Panc1 (cell line): ENCODE data around the gene P2RY11. TPM values are rescaled to one million over a fixed set of nuclear protein-coding genes. Genes with fewer than 3 reads are reported as not detected.

Source experiments
- ATAC-seq: fragments of 200-7000 bp; cut with Tn5 transposase; 2 replicates; pipeline ENCODE4 v1.9.1; 2020; ENCODE audit warnings: mild to moderate bottlenecking, moderate library complexity
- BruUV-seq: library from RNA; stranded (reverse); fragments of 400-500 nt; replicated peaks from 2 replicates; lab custom pipeline; 2021; lab: Mats Ljungman, UMichigan
- CTCF ChIA-PET: fragments of 300-600 bp; sonication (Branson Sonifier 250); formaldehyde crosslinking; loops from one replicate; lab custom pipeline; 2022; ENCODE audit warnings: antibody characterized with exemption; lab: Charles Lee
- POLR2A ChIA-PET: fragments of 300-600 bp; sonication (Branson Sonifier 250); formaldehyde crosslinking; loops from one replicate; lab custom pipeline; 2022; ENCODE audit warnings: antibody characterized with exemption; lab: Charles Lee
- DNase-seq: peaks from one replicate; pipeline ENCODE4 v3.0.0-alpha.2; 2010; ENCODE audit warnings: low read depth, low spot score
- H3K27ac ChIP-seq: 2 replicates; pipeline ENCODE4 v1.5.1; 2011; ENCODE audit warnings: mild to moderate bottlenecking, low read length, inconsistent platforms
- H3K27me3 ChIP-seq: fragments of 200-500 bp; sonication (Bioruptor generic); 2 replicates; pipeline ENCODE4 v1.6.0; 2014; ENCODE audit warnings: low read length, inconsistent platforms; ENCODE audit not compliant: control insufficient read depth, insufficient read depth
- H3K36me3 ChIP-seq: fragments of 200-500 bp; sonication (Bioruptor generic); 2 replicates; pipeline ENCODE4 v1.5.1; 2014; ENCODE audit warnings: inconsistent platforms, mild to moderate bottlenecking, low read length, moderate library complexity; ENCODE audit not compliant: control insufficient read depth, insufficient read depth
- H3K4me1 ChIP-seq: 2 replicates; pipeline ENCODE4 v1.5.1; 2011; ENCODE audit warnings: inconsistent platforms, mild to moderate bottlenecking, low read length, moderate library complexity; ENCODE audit not compliant: control insufficient read depth, insufficient read depth
- H3K4me3 ChIP-seq, 2 experiments: 2 replicates each; pipeline ENCODE4 v1.5.1; 2011 to 2012; ENCODE audit warnings: low read depth in 2 of 2, low read length in 2 of 2, mild to moderate bottlenecking in 2 of 2, inconsistent platforms in 1 of 2, moderate library complexity in 1 of 2
- H3K9me3 ChIP-seq: fragments of 200-500 bp; sonication (Bioruptor generic); 2 replicates; pipeline ENCODE4 v1.5.1; 2014; ENCODE audit warnings: low read depth, mild to moderate bottlenecking, inconsistent platforms, low read length, moderate library complexity; ENCODE audit not compliant: control insufficient read depth, insufficient read depth
- POLR2AphosphoS5 ChIP-seq: IDR thresholded peaks from 2 replicates; pipeline ENCODE4 v1.6.1; 2012; ENCODE audit warnings: mild to moderate bottlenecking, low read depth, low read length, moderate library complexity
- SIN3A ChIP-seq: IDR thresholded peaks from 2 replicates; pipeline ENCODE4 v1.6.1; 2012; ENCODE audit warnings: low read depth, mild to moderate bottlenecking, low read length, moderate library complexity, borderline replicate concordance; ENCODE audit not compliant: insufficient read depth
- TCF7L2 ChIP-seq: IDR thresholded peaks from 2 replicates; pipeline ENCODE4 v1.6.1; 2011; ENCODE audit warnings: mild to moderate bottlenecking, low read depth, low read length, inconsistent platforms
- in situ Hi-C: cut with HindIII; loops from 2 replicates; pipeline ENCODE4 v1.10.0; 2016; ENCODE audit warnings: low sequenced_read_pairs, low pct_unique_long_range_greater_than_20kb
- intact Hi-C: fragments of 100-400 bp; cut with micrococcal nuclease; formaldehyde crosslinking; loops from one replicate; pipeline ENCODE4 v1.10.0; 2022; ENCODE audit not compliant: unreplicated experiment
- total RNA-seq: library from RNA; stranded (reverse); gene quantifications from one replicate; pipeline ENCODE4 v1.2.1, GENCODE V29; 2021; ENCODE audit not compliant: unreplicated experiment
- TF ChIP-seq, protein P1 (sequence below): fragments of 450-650 bp; IDR thresholded peaks from 2 replicates; pipeline ENCODE4 v1.5.1; 2017; ENCODE audit warnings: mild to moderate bottlenecking
- TF ChIP-seq, protein P2 (sequence below), 2 experiments: IDR thresholded peaks; 2 replicates each; pipeline ENCODE4 v1.6.1; 2011 to 2012; ENCODE audit warnings: low read depth in 2 of 2, control low read depth in 1 of 2, low read length in 1 of 2, mild to moderate bottlenecking in 1 of 2, moderate library complexity in 1 of 2; ENCODE audit not compliant: insufficient read depth in 1 of 2

The P2RY11 gene
- total RNA-seq, 1 experiment from 2014 or later: 12.5 TPM

DNA sequence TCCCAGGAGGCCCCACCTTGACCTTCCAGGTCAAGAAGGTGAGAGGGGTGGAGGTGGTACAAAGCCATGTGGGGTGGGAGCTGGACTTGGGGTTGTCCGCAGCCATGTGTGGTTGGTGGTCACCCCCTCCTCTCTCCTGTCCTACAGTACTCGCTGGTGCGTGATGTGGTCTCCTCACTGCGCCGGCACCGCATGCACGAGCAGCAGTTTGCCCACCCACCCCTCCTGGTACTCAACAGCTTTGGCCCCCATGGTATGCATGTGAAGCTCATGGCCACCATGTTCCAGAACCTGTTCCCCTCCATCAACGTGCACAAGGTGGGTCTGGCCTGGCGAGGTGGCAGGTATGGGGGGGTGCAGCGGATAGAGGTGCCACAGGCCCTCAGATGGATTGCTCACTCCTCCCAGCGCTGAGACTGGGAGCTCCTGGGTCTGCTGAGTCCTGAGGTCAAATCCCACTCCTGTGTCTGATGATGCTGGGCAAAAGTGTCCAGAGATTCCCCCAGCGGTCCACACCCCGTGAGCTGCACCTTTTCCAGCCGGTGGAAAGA is 3.6 kb upstream of the P2RY11 start:
- no TSS peak for BruUV-seq
- intact Hi-C loops: no loop called here

DNA sequence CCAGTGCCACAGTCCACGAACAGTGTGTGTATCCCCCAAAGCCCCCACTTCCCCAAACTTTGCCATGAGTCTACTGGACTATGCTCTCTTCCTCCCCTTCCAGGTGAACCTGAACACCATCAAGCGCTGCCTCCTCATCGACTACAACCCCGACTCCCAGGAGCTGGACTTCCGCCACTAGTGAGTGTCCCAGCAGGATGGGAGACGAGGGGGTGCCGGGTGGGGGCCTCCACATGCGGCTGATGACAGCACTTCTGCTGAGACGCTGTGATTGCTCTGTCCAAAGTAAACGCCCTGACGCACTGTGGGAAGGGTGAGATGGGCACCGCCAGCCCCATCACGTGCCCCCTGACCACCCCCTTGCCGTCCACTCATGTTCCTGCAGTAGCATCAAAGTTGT is 2.0 kb upstream of the P2RY11 start:
- TF ChIP-seq POLR2AphosphoS5: no peak
- TF ChIP-seq, protein P1, sequence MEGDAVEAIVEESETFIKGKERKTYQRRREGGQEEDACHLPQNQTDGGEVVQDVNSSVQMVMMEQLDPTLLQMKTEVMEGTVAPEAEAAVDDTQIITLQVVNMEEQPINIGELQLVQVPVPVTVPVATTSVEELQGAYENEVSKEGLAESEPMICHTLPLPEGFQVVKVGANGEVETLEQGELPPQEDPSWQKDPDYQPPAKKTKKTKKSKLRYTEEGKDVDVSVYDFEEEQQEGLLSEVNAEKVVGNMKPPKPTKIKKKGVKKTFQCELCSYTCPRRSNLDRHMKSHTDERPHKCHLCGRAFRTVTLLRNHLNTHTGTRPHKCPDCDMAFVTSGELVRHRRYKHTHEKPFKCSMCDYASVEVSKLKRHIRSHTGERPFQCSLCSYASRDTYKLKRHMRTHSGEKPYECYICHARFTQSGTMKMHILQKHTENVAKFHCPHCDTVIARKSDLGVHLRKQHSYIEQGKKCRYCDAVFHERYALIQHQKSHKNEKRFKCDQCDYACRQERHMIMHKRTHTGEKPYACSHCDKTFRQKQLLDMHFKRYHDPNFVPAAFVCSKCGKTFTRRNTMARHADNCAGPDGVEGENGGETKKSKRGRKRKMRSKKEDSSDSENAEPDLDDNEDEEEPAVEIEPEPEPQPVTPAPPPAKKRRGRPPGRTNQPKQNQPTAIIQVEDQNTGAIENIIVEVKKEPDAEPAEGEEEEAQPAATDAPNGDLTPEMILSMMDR: no peak
- no peak for TF ChIP-seq SIN3A
- no peak for TF ChIP-seq TCF7L2
- TF ChIP-seq, protein P2, sequence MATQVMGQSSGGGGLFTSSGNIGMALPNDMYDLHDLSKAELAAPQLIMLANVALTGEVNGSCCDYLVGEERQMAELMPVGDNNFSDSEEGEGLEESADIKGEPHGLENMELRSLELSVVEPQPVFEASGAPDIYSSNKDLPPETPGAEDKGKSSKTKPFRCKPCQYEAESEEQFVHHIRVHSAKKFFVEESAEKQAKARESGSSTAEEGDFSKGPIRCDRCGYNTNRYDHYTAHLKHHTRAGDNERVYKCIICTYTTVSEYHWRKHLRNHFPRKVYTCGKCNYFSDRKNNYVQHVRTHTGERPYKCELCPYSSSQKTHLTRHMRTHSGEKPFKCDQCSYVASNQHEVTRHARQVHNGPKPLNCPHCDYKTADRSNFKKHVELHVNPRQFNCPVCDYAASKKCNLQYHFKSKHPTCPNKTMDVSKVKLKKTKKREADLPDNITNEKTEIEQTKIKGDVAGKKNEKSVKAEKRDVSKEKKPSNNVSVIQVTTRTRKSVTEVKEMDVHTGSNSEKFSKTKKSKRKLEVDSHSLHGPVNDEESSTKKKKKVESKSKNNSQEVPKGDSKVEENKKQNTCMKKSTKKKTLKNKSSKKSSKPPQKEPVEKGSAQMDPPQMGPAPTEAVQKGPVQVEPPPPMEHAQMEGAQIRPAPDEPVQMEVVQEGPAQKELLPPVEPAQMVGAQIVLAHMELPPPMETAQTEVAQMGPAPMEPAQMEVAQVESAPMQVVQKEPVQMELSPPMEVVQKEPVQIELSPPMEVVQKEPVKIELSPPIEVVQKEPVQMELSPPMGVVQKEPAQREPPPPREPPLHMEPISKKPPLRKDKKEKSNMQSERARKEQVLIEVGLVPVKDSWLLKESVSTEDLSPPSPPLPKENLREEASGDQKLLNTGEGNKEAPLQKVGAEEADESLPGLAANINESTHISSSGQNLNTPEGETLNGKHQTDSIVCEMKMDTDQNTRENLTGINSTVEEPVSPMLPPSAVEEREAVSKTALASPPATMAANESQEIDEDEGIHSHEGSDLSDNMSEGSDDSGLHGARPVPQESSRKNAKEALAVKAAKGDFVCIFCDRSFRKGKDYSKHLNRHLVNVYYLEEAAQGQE (IDR thresholded peaks at IDR 0.05; ENCODE audit: insufficient read depth in 1 of 2, low read depth in 2 of 2, low read length in 1 of 2): no peak
- no TSS peak for BruUV-seq
- intact Hi-C loops (no loop called here), in situ Hi-C loops (no loop called here)
- no peaks in the 10 kb centered on the region for H3K9me3 ChIP-seq
- H3K4me1 ChIP-seq: peaks cover 8% of the 10 kb centered on the region
- CTCF ChIA-PET: interaction anchor here (0.7 kb wide), 1 partner anchor 89 kb away, joined by 6 read pairs; no protein-coding TSS in a partner anchor
- ATAC-seq (no peak), DNase-seq (no peak)
- no peak overlapping the region for H3K27ac ChIP-seq
- POLR2A ChIA-PET: no interaction called here
- peaks cover 14% of the 10 kb centered on the region for H3K36me3 ChIP-seq
- H3K27me3 ChIP-seq: no peaks in the 10 kb centered on the region
- H3K4me3 ChIP-seq: no peak overlapping the region

More for the DNA sequence above, 3.6 kb upstream of the P2RY11 start:
- peaks cover 8% of the 10 kb centered on the region for H3K4me1 ChIP-seq
- TF ChIP-seq POLR2AphosphoS5 (no peak), TCF7L2 (no peak), SIN3A (no peak)
- TF ChIP-seq, protein P2 (IDR thresholded peaks at IDR 0.05; ENCODE audit: insufficient read depth in 1 of 2, low read depth in 2 of 2, low read length in 1 of 2): no peak
- TF ChIP-seq, protein P1: no peak
- no peak overlapping the region for H3K27ac ChIP-seq
- no peaks in the 10 kb centered on the region for H3K9me3 ChIP-seq
- no peaks in the 10 kb centered on the region for H3K27me3 ChIP-seq
- ChIA-PET POLR2A (interaction anchor here (0.6 kb wide), 1 partner anchor 8 kb away, joined by 4 read pairs; no protein-coding TSS in a partner anchor), CTCF (no interaction called here)
- peaks cover 14% of the 10 kb centered on the region for H3K36me3 ChIP-seq
- in situ Hi-C loops: no loop called here
- no peak overlapping the region; a peak in 1 of 4 replicates for H3K4me3 ChIP-seq
- DNase-seq (no peak), ATAC-seq (no peak)
